H9 (cell line): ENCODE measurements around the gene TCERG1L. TPM values are rescaled to one million over a fixed set of nuclear protein-coding genes. Genes with fewer than 3 reads are reported as not detected.

Experiments
- DNase-seq: peaks from one replicate; pipeline ENCODE4 v3.0.0-alpha.2; 2017
- H2AFZ ChIP-seq: one replicate; pipeline ENCODE4 v1.6.1; 2013; ENCODE audit warnings: mild to moderate bottlenecking, low read length, control low read depth, moderate library complexity
- H2AK5ac ChIP-seq: 2 replicates; pipeline ENCODE4 v1.6.1; 2013; ENCODE audit warnings: low read length, control low read depth, mixed read lengths; ENCODE audit not compliant: insufficient read length
- H2BK120ac ChIP-seq: one replicate; pipeline ENCODE4 v1.6.1; 2013; ENCODE audit warnings: low read depth, mild to moderate bottlenecking, low read length, control low read depth, inconsistent platforms; ENCODE audit not compliant: poor library complexity, severe bottlenecking
- H2BK12ac ChIP-seq: 2 replicates; pipeline ENCODE4 v1.6.1; 2013; ENCODE audit warnings: low read length, control low read depth, mixed read lengths, low read depth; ENCODE audit not compliant: insufficient read length
- H2BK15ac ChIP-seq: 2 replicates; pipeline ENCODE4 v1.6.1; 2013; ENCODE audit warnings: low read depth, low read length, control low read depth
- H2BK20ac ChIP-seq: one replicate; pipeline ENCODE4 v1.6.1; 2013; ENCODE audit warnings: low read depth, mild to moderate bottlenecking, low read length, control low read depth, inconsistent platforms; ENCODE audit not compliant: poor library complexity, severe bottlenecking
- H2BK5ac ChIP-seq: 2 replicates; pipeline ENCODE4 v1.6.1; 2013; ENCODE audit warnings: low read length, control low read depth, mixed read lengths; ENCODE audit not compliant: insufficient read length
- H3K14ac ChIP-seq: 2 replicates; pipeline ENCODE4 v1.6.1; 2013; ENCODE audit warnings: low read length, control low read depth; ENCODE audit not compliant: insufficient read depth
- H3K18ac ChIP-seq: 2 replicates; pipeline ENCODE4 v1.6.1; 2013; ENCODE audit warnings: low read depth, mild to moderate bottlenecking, mixed read lengths, low read length, control low read depth; ENCODE audit not compliant: insufficient read length
- H3K23ac ChIP-seq: 2 replicates; pipeline ENCODE4 v1.6.1; 2013; ENCODE audit warnings: low read length, control low read depth, mixed read lengths, low read depth; ENCODE audit not compliant: insufficient read length
- H3K23me2 ChIP-seq: 2 replicates; pipeline ENCODE4 v1.6.1; 2013; ENCODE audit warnings: low read depth, mild to moderate bottlenecking, mixed read lengths, low read length, control low read depth; ENCODE audit not compliant: insufficient read length, poor library complexity, severe bottlenecking
- H3K27ac ChIP-seq: 2 replicates; pipeline ENCODE4 v1.5.1; 2013; ENCODE audit warnings: low read length, control low read depth, mixed read lengths, low read depth; ENCODE audit not compliant: insufficient read length
- H3K27me3 ChIP-seq: 2 replicates; pipeline ENCODE4 v1.6.1; 2013; ENCODE audit warnings: low read length, control low read depth, inconsistent platforms; ENCODE audit not compliant: insufficient read depth
- H3K4ac ChIP-seq: 2 replicates; pipeline ENCODE4 v1.6.1; 2013; ENCODE audit warnings: low read depth, mild to moderate bottlenecking, control low read depth, inconsistent platforms, low read length, moderate library complexity
- H3K4me1 ChIP-seq: 2 replicates; pipeline ENCODE4 v1.6.1; 2013; ENCODE audit warnings: low read length, control low read depth, inconsistent platforms; ENCODE audit not compliant: insufficient read depth
- H3K4me2 ChIP-seq: 2 replicates; pipeline ENCODE4 v1.6.1; 2013; ENCODE audit warnings: low read length, control low read depth, mixed read lengths; ENCODE audit not compliant: insufficient read length, insufficient read depth
- H3K56ac ChIP-seq: 2 replicates; pipeline ENCODE4 v1.6.1; 2013; ENCODE audit warnings: low read depth, mild to moderate bottlenecking, mixed read lengths, low read length, control low read depth; ENCODE audit not compliant: insufficient read length
- H3K79me1 ChIP-seq: 2 replicates; pipeline ENCODE4 v1.6.1; 2013; ENCODE audit warnings: low read depth, mild to moderate bottlenecking, moderate library complexity, low read length, control low read depth, inconsistent platforms; ENCODE audit not compliant: insufficient read depth, poor library complexity, severe bottlenecking
- H3K79me2 ChIP-seq: 2 replicates; pipeline ENCODE4 v1.6.1; 2013; ENCODE audit warnings: low read length, control low read depth, inconsistent platforms; ENCODE audit not compliant: insufficient read depth
- H3K9ac ChIP-seq: 2 replicates; pipeline ENCODE4 v1.6.1; 2013; ENCODE audit warnings: low read length, control low read depth, mixed read lengths; ENCODE audit not compliant: insufficient read length; ENCODE audit errors: extremely low read depth
- H3K9me3 ChIP-seq: one replicate; pipeline ENCODE4 v1.6.1; 2013; ENCODE audit warnings: low read depth, low read length, inconsistent platforms; ENCODE audit not compliant: control insufficient read depth
- H3T11ph ChIP-seq: one replicate; pipeline ENCODE4 v1.6.1; 2013; ENCODE audit warnings: mild to moderate bottlenecking, low read length, control low read depth, inconsistent platforms
- H4K20me1 ChIP-seq: one replicate; pipeline ENCODE4 v1.6.1; 2013; ENCODE audit not compliant: control insufficient read depth, insufficient read length, insufficient read depth
- H4K5ac ChIP-seq: 2 replicates; pipeline ENCODE4 v1.6.1; 2013; ENCODE audit warnings: low read depth, mild to moderate bottlenecking, mixed read lengths, low read length, control low read depth; ENCODE audit not compliant: insufficient read length
- H4K8ac ChIP-seq: replicated peaks from 2 replicates; pipeline ENCODE4 v1.6.1; 2013; ENCODE audit warnings: low read length, control low read depth, mixed read lengths, low read depth; ENCODE audit not compliant: insufficient read length
- H4K91ac ChIP-seq: 2 replicates; pipeline ENCODE4 v1.6.1; 2013; ENCODE audit warnings: low read depth, mild to moderate bottlenecking, moderate library complexity, mixed read lengths, low read length, control low read depth; ENCODE audit not compliant: insufficient read length
- H3K27ac Mint-ChIP-seq, 3 experiments: 2 replicates in 2 of 3; 3 replicates in 1 of 3; pipeline ENCODE4 v1.8.0; 2020 to 2021; ENCODE audit warnings: mixed read lengths in 3 of 3, mild to moderate bottlenecking in 1 of 3, moderate library complexity in 1 of 3
- H3K27me3 Mint-ChIP-seq: 2 replicates; pipeline ENCODE4 v1.8.0; 2021; ENCODE audit warnings: low read depth, mild to moderate bottlenecking, moderate library complexity, mixed read lengths
- H3K36me3 Mint-ChIP-seq, 3 experiments: 2 replicates in 2 of 3; 3 replicates in 1 of 3; pipeline ENCODE4 v1.8.0; 2020 to 2021; ENCODE audit warnings: low read depth in 3 of 3, mixed read lengths in 3 of 3; ENCODE audit not compliant: insufficient read depth in 1 of 3
- H3K4me1 Mint-ChIP-seq, 2 experiments: 2 replicates each; pipeline ENCODE4 v1.8.0; 2020; ENCODE audit warnings: mixed read lengths in 2 of 2
- H3K4me3 Mint-ChIP-seq, 2 experiments: 2 replicates in 1 of 2; 3 replicates in 1 of 2; pipeline ENCODE4 v1.8.0; 2020 to 2021; ENCODE audit warnings: mild to moderate bottlenecking in 2 of 2, mixed read lengths in 2 of 2, moderate library complexity in 1 of 2
- H3K9me3 Mint-ChIP-seq, 2 experiments: 2 replicates in 1 of 2; 3 replicates in 1 of 2; pipeline ENCODE4 v1.8.0; 2020; ENCODE audit warnings: mild to moderate bottlenecking in 2 of 2, mixed read lengths in 2 of 2, moderate library complexity in 1 of 2
- WGBS: extraction: QIAGEN DNeasy Blood & Tissue Kit; methylation state at CpG from one replicate; pipeline ENCODE4 v1.1.7; 2013; ENCODE audit warnings: missing lambda C conversion rate, low lambda C conversion rate, mixed read lengths; ENCODE audit not compliant: insufficient read length; ENCODE audit errors: extremely low coverage; 5-methylcytosine and 5-hydroxymethylcytosine counted together
- total RNA-seq: library from RNA; stranded (reverse); gene quantifications from 2 replicates; pipeline ENCODE4 v1.2.1, GENCODE V29; 2021
- TF ChIP-seq, protein P1 (sequence below): fragments of 200-600 bp; sonication (generic); conservative IDR thresholded peaks from 3 replicates; pipeline ENCODE4 v1.8.0; 2021; ENCODE audit warnings: antibody characterized with exemption, mild to moderate bottlenecking

The TCERG1L gene
- total RNA-seq, 1 experiment from 2014 or later: 3.3 TPM

DNA sequence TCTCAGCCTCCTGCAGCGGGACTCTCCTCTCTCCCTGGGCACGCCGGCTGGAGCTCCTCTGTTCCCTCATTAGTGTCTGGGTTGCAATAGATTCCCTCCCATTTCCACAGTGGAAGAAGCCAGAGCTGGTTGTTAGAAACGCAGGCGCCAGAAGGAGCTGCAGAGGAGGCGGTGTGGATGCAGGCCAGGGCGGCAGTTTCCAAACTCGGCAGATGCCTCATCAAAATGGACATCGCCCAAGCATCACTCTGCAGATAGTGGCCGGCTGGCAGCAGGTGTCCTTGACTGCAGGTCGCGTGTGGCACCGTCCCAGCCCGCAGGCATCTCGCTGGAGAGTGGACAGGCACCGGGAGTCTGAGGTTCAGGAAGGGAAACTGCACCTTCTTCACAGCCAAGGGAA lies 201.8 kb downstream of the TCERG1L start:
- Histone ChIP-seq H3K4me2 (no peak overlapping the region), H4K5ac (no peak overlapping the region), H3K23ac (no peak overlapping the region), H3K18ac (no peak overlapping the region), H2AK5ac (no peak overlapping the region), H3K27me3 (no peaks in the 10 kb centered on the region), H2BK5ac (no peak overlapping the region), H3T11ph (no peak overlapping the region), H2BK15ac (no peak overlapping the region), H3K23me2 (peaks cover 3% of the 10 kb centered on the region), H3K4ac (no peak overlapping the region), H3K79me1 (no peaks in the 10 kb centered on the region), H2BK120ac (no peak overlapping the region), H4K91ac (no peak overlapping the region), H2AFZ (no peak overlapping the region), H4K8ac (no peak overlapping the region), H2BK12ac (no peak overlapping the region), H3K14ac (no peak overlapping the region), H3K79me2 (no peaks in the 10 kb centered on the region), H4K20me1 (no peaks in the 10 kb centered on the region), H2BK20ac (no peak overlapping the region), H3K27ac (no peak overlapping the region), H3K56ac (no peak overlapping the region), H3K9me3 (no peaks in the 10 kb centered on the region), H3K9ac (no peak overlapping the region), H3K4me1 (no peaks in the 10 kb centered on the region)
- Mint-ChIP-seq H3K27ac (no peak overlapping the region), H3K4me1 (peaks cover 2 to 6% of the 10 kb centered on the region in 2 experiments; a peak in 3 of 4 replicates), H3K4me3 (no peak overlapping the region), H3K9me3 (peaks cover 8% of the 10 kb centered on the region in 2 experiments; a peak in 4 of 5 replicates), H3K27me3 (no peaks in the 10 kb centered on the region; the same call in 1 of the 2 replicates), H3K36me3 (peaks cover 7 to 11% (median 10%) of the 10 kb centered on the region in 3 experiments; a peak in 6 of 7 replicates)
- WGBS: no CpG with 5 or more reads among the region's 16 CpGs
- DNase-seq: no peak
- TF ChIP-seq, protein P1, sequence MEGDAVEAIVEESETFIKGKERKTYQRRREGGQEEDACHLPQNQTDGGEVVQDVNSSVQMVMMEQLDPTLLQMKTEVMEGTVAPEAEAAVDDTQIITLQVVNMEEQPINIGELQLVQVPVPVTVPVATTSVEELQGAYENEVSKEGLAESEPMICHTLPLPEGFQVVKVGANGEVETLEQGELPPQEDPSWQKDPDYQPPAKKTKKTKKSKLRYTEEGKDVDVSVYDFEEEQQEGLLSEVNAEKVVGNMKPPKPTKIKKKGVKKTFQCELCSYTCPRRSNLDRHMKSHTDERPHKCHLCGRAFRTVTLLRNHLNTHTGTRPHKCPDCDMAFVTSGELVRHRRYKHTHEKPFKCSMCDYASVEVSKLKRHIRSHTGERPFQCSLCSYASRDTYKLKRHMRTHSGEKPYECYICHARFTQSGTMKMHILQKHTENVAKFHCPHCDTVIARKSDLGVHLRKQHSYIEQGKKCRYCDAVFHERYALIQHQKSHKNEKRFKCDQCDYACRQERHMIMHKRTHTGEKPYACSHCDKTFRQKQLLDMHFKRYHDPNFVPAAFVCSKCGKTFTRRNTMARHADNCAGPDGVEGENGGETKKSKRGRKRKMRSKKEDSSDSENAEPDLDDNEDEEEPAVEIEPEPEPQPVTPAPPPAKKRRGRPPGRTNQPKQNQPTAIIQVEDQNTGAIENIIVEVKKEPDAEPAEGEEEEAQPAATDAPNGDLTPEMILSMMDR: no peak
